Measurements from ENCODE around the gene B4GALT6. TPM values are rescaled to one million over a fixed set of nuclear protein-coding genes. Genes with fewer than 3 reads are reported as not detected.

The B4GALT6 gene
- total RNA-seq, 2 donors from 2014 or later = 3.4 to 5.6 TPM

- Histone ChIP-seq H3K36me3 (no peaks in the 10 kb centered on the region), H3K9me3 (no peaks in the 10 kb centered on the region), H3K4me1 (peaks cover 0 to 4% of the 10 kb centered on the region in 2 donors), H3K4me3 (no peak overlapping the region), H3K27me3 (no peaks in the 10 kb centered on the region), H3K27ac (no peak overlapping the region)
- DNase-seq (ENCODE audit: low spot score) = no peak
- TF ChIP-seq, protein P1, sequence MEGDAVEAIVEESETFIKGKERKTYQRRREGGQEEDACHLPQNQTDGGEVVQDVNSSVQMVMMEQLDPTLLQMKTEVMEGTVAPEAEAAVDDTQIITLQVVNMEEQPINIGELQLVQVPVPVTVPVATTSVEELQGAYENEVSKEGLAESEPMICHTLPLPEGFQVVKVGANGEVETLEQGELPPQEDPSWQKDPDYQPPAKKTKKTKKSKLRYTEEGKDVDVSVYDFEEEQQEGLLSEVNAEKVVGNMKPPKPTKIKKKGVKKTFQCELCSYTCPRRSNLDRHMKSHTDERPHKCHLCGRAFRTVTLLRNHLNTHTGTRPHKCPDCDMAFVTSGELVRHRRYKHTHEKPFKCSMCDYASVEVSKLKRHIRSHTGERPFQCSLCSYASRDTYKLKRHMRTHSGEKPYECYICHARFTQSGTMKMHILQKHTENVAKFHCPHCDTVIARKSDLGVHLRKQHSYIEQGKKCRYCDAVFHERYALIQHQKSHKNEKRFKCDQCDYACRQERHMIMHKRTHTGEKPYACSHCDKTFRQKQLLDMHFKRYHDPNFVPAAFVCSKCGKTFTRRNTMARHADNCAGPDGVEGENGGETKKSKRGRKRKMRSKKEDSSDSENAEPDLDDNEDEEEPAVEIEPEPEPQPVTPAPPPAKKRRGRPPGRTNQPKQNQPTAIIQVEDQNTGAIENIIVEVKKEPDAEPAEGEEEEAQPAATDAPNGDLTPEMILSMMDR (IDR thresholded peaks at IDR 0.05) = no peak
Measured at GRCh38 chr18:31721601-31722000, 37.2 kb upstream of the B4GALT6 start.

DNA sequence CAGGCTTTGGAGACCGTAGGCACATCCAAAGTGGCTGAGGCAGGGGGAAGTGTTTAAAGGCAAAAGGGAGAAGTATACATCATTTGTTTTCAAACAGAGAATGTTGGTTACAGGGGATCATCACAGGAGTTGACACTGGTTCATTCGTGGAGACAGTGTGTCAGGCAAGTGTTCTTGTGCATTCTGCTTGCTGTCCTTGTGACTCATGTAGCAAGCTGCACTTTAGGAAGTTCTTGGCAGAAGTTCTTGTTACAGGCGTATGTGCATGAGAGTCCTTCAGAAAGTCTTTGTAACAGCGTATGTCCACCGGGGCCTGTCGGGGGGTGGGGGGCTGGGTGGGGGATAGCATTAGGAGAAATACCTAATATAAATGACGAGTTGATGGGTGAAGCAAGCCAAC, 36.5 kb upstream of the B4GALT6 start:
- TF ChIP-seq, protein P1 (IDR thresholded peaks at IDR 0.05) = no peak
- Histone ChIP-seq H3K4me1 (peaks cover 0 to 4% of the 10 kb centered on the region in 2 donors), H3K36me3 (no peaks in the 10 kb centered on the region), H3K27ac (no peak overlapping the region), H3K9me3 (no peaks in the 10 kb centered on the region), H3K27me3 (no peaks in the 10 kb centered on the region), H3K4me3 (no peak overlapping the region)
- DNase-seq (ENCODE audit: low spot score) = no peak

DNA sequence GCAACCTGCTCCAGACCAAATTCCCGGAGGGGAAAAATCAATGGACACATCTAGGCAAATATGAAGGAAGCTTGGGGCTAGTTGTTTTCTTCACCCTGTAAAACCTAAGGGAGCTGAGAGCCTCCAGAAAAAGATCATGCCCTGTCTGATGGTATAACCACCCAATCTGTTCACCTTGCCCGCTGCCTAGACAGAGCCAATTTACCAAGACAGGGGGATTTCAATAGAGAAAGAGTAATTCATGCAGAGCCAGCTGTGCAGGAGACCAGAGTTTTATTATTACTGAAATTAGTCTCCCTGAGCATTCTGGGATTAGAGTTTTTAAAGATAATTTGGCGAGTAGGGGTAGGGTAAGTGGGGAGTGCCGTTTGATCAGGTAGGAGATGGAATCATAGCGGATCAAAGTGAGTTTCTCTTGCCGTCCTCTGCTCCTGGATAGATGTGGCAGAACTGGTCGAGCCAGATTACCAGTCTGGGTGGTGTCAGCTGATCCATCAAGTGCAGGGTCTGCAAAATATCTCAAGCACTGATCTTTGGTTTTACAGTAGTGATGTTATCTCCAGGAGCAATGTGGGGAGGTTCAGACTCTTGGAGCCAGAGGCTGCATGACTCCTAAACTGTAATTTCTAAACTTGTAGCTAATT, 35.1 kb upstream of the B4GALT6 start:
- no peak overlapping the region for H3K4me3 ChIP-seq
- H3K4me1 ChIP-seq = no peaks in the 10 kb centered on the region
- no peaks in the 10 kb centered on the region for H3K36me3 ChIP-seq
- no peak for DNase-seq (ENCODE audit: low spot score)
- no peak overlapping the region for H3K27ac ChIP-seq
- no peaks in the 10 kb centered on the region for H3K9me3 ChIP-seq
- H3K27me3 ChIP-seq = no peaks in the 10 kb centered on the region
- TF ChIP-seq, protein P1 (IDR thresholded peaks at IDR 0.05) = no peak

DNA sequence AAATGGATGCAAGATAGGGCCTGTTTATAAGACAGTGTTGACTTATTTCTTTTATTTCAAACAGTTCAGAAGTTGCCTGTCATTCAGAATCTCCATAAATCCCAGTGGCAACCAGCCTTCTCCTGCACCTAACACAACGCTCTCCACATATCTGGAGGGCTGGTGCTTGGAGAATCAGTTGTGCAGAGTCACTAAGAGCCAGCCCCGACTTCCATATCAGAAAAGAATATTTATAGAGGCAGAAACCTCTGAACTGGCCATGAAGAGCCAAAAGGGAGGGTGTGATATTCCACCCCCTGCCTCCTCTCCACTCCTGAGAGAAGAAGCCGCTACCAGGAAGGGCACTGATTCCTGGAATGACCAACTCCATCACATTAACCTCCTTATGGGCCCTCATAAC, 34.0 kb upstream of the B4GALT6 start:
- TF ChIP-seq, protein P1 (IDR thresholded peaks at IDR 0.05) = no peak
- Histone ChIP-seq H3K4me1 (no peaks in the 10 kb centered on the region), H3K36me3 (no peaks in the 10 kb centered on the region), H3K27ac (no peak overlapping the region), H3K4me3 (no peak overlapping the region), H3K9me3 (no peaks in the 10 kb centered on the region), H3K27me3 (no peaks in the 10 kb centered on the region)
- no peak for DNase-seq (ENCODE audit: low spot score)

DNA sequence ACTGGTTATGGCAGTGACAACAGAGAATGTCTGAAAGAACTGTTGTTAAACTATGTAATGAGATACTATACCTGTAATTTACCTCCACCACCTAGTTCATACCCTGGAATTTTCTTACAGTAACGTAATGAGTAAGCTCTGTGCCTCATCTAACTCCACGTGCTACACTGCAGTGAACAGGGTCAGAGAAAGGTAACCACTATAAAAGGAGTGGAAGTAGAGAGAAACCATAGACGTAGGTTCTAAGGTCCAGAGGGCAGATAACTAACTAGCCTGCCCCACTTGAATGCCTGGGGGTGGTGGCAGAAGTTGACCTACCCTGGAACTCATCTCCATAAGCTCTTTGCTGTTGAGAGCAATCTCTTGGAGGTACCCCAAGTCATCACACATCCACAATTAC, 32.0 kb upstream of the B4GALT6 start:
- TF ChIP-seq, protein P1 (IDR thresholded peaks at IDR 0.05) = no peak

More for the DNA sequence above, 32.0 kb upstream of the B4GALT6 start:
- no peak for DNase-seq (ENCODE audit: low spot score)
- no peaks in the 10 kb centered on the region for H3K36me3 ChIP-seq
- H3K27me3 ChIP-seq = no peaks in the 10 kb centered on the region
- H3K9me3 ChIP-seq = no peaks in the 10 kb centered on the region
- no peak overlapping the region for H3K27ac ChIP-seq
- no peaks in the 10 kb centered on the region for H3K4me1 ChIP-seq
- H3K4me3 ChIP-seq = no peak overlapping the region

All from right atrium auricular region (tissue), 2 donors.